SK-N-SH (cell line): ENCODE measurements around the gene BAIAP3.
A peak's percentile ranks its signal among the peaks of the same experiment; 100 is the strongest.

ENCODE experiments used
- FOXJ3 ChIP-seq: sonication (generic); formaldehyde crosslinking; IDR thresholded peaks from 2 replicates; pipeline ENCODE4 v1.5.1; 2020; ENCODE audit warnings: mild to moderate bottlenecking, missing genetic modification reagents
- GABPA ChIP-seq: IDR thresholded peaks from 2 replicates; pipeline ENCODE4 v1.4.0; 2012; ENCODE audit warnings: low read depth, mild to moderate bottlenecking
- YY1 ChIP-seq: IDR thresholded peaks from 2 replicates; pipeline ENCODE4 v1.4.0; 2012; ENCODE audit warnings: low read depth, mild to moderate bottlenecking
- TF ChIP-seq, protein P1 (sequence below): fragments of 200-600 bp; sonication (generic); IDR thresholded peaks from 2 replicates; pipeline ENCODE4 v1.6.1; 2017; ENCODE audit warnings: antibody characterized with exemption, mild to moderate bottlenecking, moderate library complexity

- TF ChIP-seq YY1: no peak
- TF ChIP-seq, protein P1, sequence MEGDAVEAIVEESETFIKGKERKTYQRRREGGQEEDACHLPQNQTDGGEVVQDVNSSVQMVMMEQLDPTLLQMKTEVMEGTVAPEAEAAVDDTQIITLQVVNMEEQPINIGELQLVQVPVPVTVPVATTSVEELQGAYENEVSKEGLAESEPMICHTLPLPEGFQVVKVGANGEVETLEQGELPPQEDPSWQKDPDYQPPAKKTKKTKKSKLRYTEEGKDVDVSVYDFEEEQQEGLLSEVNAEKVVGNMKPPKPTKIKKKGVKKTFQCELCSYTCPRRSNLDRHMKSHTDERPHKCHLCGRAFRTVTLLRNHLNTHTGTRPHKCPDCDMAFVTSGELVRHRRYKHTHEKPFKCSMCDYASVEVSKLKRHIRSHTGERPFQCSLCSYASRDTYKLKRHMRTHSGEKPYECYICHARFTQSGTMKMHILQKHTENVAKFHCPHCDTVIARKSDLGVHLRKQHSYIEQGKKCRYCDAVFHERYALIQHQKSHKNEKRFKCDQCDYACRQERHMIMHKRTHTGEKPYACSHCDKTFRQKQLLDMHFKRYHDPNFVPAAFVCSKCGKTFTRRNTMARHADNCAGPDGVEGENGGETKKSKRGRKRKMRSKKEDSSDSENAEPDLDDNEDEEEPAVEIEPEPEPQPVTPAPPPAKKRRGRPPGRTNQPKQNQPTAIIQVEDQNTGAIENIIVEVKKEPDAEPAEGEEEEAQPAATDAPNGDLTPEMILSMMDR: peak; percentile 39
- TF ChIP-seq FOXJ3: no peak
- TF ChIP-seq GABPA: no peak
Measured at GRCh38 chr16:1346422-1347285, 13.2 kb downstream of the BAIAP3 start.
